NB4 (cell line): ENCODE data around the gene ZYG11A.
A peak's percentile ranks its signal among the peaks of the same experiment; 100 is the strongest.
"Not testable (repeated sequence)": the region's sequence is repeated elsewhere in the genome, so short reads cannot be mapped to it uniquely, and the experiment has no call there.

Experiments
- DNase-seq: peaks from one replicate; pipeline ENCODE4 v3.0.0; 2010; ENCODE audit warnings: low read depth
- H3K4me3 ChIP-seq: one replicate; pipeline ENCODE4 v1.5.1; 2011; ENCODE audit warnings: mild to moderate bottlenecking, low read depth, low read length, moderate library complexity
- MYC ChIP-seq: IDR thresholded peaks from 2 replicates; pipeline ENCODE4 v1.6.1; 2011; ENCODE audit warnings: low read depth, low read length
- POLR2A ChIP-seq: IDR thresholded peaks from 2 replicates; pipeline ENCODE4 v1.6.1; 2011; ENCODE audit warnings: mild to moderate bottlenecking; ENCODE audit not compliant: insufficient read length; ENCODE audit errors: extremely low read depth
- TF ChIP-seq, protein P1 (sequence below): IDR thresholded peaks from one replicate; pipeline ENCODE4 v1.5.1; 2012; ENCODE audit warnings: low read depth, low read length
- TF ChIP-seq, protein P2 (sequence below): IDR thresholded peaks from 2 replicates; pipeline ENCODE4 v1.6.1; 2011; ENCODE audit warnings: low read depth, low read length

ZYG11A gene

DNA sequence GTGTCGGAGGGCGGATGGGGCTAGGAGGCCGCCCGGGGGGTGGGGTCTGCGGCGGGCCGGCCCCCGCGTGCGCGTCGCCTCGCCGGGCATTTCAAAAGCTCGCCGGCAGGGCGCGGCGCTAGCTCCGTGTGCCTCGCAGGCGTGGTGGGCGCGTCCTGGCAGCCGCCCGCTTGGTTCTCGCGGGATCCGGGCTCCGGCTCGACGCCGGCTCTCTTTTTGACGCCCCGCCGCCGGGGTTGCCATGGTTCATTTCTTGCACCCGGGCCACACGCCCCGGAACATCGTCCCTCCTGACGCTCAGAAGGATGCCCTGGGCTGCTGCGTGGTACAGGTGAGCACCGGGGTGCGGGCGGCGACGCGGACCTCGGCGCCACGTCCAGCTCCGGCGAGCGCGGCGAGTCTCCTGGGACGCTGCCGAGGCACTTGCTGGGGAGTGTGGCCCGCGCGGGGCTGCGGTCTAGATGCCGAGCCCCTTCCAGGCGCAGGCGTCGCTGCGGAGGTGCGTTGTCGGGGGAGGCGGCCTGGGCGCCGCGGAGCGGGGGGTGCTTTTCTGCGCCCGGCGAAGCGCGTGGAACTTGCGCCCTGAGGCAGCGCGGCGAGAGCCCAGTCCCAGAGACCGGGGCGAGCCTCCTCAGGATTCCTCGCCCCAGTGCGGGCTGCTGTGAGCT is at the start of gene ZYG11A:
TSS of gene ZYG11A (plus strand) at position 118 of the 668 bp plus-strand sequence. CDS start at position 242, 124 bp downstream.
- TF ChIP-seq, protein P1, sequence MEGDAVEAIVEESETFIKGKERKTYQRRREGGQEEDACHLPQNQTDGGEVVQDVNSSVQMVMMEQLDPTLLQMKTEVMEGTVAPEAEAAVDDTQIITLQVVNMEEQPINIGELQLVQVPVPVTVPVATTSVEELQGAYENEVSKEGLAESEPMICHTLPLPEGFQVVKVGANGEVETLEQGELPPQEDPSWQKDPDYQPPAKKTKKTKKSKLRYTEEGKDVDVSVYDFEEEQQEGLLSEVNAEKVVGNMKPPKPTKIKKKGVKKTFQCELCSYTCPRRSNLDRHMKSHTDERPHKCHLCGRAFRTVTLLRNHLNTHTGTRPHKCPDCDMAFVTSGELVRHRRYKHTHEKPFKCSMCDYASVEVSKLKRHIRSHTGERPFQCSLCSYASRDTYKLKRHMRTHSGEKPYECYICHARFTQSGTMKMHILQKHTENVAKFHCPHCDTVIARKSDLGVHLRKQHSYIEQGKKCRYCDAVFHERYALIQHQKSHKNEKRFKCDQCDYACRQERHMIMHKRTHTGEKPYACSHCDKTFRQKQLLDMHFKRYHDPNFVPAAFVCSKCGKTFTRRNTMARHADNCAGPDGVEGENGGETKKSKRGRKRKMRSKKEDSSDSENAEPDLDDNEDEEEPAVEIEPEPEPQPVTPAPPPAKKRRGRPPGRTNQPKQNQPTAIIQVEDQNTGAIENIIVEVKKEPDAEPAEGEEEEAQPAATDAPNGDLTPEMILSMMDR: no peak
- TF ChIP-seq, protein P2, sequence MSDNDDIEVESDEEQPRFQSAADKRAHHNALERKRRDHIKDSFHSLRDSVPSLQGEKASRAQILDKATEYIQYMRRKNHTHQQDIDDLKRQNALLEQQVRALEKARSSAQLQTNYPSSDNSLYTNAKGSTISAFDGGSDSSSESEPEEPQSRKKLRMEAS: peak; percentile 82
- TF ChIP-seq POLR2A (peak; percentile 40), MYC (peak; percentile 87; the same call in 1 of the 2 replicates)
- DNase-seq: peak; percentile 93
- H3K4me3 ChIP-seq: peak within 1 kb of the TSS; percentile 74

DNA sequence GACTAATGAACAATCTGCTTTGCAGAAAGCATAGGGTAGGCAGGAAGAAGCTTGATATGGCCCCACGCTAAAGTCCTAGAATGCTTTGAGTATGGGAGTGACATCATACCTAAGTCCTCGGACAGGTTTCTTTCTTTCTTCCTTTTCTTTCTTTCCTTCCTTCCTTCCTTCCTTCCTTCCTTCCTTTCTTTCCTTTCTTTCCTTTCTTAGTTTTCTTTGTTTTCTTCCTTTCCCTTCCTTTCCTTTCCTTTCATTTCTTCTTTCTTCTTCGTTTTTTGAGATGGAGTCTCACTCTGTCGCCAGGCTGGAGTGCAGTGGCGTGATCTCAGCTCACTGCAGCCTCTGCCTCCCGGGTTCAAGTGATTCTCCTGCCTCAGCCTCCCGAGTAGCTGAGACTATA is 48.8 kb upstream of the ZYG11A start:
- H3K4me3 ChIP-seq, DNase-seq: not testable (repeated sequence)

DNA sequence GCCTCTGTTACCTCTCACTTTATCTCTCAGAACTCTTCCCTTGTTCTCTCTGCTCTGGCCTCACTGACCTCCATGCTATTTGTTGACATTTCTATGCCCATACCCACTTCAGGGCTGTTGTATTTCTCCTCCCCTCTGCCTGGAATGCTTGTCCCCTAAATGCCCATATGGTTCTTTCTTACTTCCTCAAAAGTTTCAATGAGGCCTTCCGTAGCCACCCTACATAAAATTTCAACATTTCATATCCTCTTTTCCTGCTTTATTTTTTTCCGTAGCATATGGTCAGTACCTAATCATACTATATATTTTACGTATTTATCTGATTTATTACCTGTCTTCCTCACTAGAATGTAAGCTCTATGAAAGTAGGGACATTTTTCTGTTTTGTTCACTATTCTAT is 47.1 kb upstream of the ZYG11A start:
- TF ChIP-seq POLR2A: no peak
- TF ChIP-seq MYC: no peak
- TF ChIP-seq, protein P2: no peak
- TF ChIP-seq, protein P1: no peak
- no peak overlapping the region for H3K4me3 ChIP-seq
- peak; percentile 63 for DNase-seq

DNA sequence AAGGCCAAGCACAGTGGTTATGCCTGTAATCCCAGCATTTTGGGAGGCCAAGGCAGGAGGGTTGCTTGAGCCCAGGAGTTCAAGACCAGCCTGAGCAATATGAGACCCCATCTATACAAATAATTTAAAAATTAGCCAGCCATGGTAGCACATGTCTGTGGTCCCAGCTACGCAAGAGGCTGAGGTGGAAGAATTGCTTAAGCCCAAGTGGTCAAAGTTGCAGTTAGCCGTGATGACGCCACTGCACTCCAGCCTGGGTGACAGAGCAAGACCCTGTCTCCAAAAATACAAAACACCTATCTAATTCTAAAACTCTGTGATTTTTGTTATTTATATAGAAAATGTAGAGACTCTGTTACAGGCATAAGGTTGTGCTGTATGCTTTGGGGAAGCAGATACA is 44.2 kb upstream of the ZYG11A start:
- H3K4me3 ChIP-seq: no peak overlapping the region
- DNase-seq: peak; percentile 69
- TF ChIP-seq MYC (0 out of 2 replicates have a peak, but pooled peaks have one; percentile 23), POLR2A (no peak)
- TF ChIP-seq, protein P1: no peak
- TF ChIP-seq, protein P2: no peak

DNA sequence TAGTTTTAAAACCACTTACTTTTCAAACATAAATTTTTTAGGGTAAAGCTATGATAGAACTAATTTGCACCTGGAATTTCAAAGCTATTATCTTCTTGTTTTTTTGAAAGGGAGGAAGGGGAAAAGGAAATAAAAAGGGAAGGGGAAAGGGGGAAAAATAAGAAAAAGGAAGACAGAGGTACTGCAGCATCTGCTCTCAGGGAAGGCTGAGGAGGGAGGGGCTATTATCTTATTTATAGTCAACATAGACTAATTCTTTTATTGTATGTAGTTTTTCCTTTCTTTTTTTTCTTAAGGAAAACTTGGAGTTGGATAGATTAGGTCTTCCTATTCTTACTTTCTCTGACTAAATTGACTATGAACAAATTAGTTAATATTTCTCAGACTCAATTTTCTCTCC is 41.5 kb upstream of the ZYG11A start:
- no peak overlapping the region for H3K4me3 ChIP-seq
- no peak for DNase-seq
- no peak for TF ChIP-seq MYC
- TF ChIP-seq, protein P2: no peak

DNA sequence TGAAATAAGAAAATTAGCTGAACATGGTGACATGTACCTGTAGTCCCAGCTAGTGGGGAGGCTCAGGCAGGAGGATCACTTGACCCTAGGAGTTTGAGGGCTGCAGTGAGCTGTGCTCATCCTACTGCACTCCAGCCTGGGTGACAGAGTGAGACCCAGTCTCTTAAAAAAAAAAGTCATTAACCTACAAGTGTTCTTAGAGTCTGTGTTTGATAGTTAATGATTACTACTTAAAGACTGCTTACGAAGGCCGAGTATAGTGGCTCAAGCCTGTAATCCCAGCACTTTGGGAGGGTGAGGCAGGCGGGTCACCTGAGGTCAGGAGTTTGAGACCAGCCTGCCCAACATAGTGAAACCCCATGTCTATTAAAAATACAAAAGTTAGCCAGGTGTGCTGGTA is 38.5 kb upstream of the ZYG11A start:
- not testable (repeated sequence) for DNase-seq, H3K4me3 ChIP-seq

DNA sequence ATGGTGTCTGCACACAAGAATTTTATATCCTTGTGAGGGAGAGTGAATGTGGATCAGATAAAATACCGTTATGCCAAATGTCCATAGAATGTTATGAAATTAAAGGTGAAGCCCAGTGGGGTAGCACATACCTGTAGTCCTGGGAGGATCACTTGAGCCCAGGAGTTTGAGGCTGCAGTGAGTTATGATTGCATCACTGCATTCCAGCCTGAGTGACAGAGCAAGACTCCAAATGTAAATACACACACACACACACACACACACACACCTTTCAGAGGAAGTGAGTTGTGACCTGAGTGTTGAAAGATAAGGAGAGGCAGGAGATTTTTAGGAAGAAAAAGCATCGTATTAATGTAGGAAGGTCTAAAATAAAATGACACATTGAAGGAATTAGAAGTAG is 28.1 kb upstream of the ZYG11A start:
- H3K4me3 ChIP-seq: no peak overlapping the region
- DNase-seq: no peak
- TF ChIP-seq, protein P2: no peak
- TF ChIP-seq POLR2A (no peak), MYC (no peak)
- TF ChIP-seq, protein P1: no peak

DNA sequence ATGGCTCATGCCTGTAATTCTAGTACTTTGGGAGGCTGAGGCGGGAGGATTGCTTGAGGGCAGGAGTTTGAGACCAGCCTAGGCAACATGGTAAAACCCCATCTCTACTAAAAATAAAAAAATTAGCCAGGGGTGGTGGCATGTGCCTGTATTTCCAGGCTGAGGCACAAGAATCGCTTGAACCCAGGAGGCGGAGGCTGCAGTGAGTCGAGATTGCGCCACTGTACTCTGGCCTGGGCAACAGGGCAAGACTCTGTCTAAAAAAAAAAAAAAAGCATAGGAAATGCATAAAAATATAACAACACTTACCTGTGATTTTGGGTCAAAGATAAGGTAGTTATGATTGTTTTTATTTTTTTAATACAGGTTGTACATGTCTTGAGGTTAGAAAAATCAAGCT is 21.7 kb upstream of the ZYG11A start:
- H3K4me3 ChIP-seq, DNase-seq: not testable (repeated sequence)
